ENCODE data around the gene CORO1C.

Gene CORO1C

DNA sequence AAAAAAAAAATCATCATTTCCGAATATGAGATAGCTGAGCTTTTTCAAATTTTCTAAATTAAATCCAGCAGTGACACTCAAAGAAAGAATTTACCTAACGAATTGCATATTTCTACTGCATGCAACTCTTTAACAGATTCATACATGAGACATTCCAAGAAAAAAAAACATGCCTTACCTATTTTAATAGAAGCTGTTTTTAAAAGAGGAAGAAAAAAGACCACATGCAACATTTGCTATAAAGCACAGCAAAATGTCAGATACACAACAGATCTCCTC, 18.5 kb downstream of the CORO1C start:
- TF ChIP-seq, protein P1, sequence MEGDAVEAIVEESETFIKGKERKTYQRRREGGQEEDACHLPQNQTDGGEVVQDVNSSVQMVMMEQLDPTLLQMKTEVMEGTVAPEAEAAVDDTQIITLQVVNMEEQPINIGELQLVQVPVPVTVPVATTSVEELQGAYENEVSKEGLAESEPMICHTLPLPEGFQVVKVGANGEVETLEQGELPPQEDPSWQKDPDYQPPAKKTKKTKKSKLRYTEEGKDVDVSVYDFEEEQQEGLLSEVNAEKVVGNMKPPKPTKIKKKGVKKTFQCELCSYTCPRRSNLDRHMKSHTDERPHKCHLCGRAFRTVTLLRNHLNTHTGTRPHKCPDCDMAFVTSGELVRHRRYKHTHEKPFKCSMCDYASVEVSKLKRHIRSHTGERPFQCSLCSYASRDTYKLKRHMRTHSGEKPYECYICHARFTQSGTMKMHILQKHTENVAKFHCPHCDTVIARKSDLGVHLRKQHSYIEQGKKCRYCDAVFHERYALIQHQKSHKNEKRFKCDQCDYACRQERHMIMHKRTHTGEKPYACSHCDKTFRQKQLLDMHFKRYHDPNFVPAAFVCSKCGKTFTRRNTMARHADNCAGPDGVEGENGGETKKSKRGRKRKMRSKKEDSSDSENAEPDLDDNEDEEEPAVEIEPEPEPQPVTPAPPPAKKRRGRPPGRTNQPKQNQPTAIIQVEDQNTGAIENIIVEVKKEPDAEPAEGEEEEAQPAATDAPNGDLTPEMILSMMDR (conservative IDR thresholded peaks at IDR 0.05): no peak
- H3K27ac ChIP-seq: no peak overlapping the region

- no peak overlapping the region for H3K27ac ChIP-seq
- TF ChIP-seq, protein P1 (conservative IDR thresholded peaks at IDR 0.05): no peak
These were observed 19.0 kb downstream of the CORO1C start for GRCh38 chr12:108712165-108712924.

DNA sequence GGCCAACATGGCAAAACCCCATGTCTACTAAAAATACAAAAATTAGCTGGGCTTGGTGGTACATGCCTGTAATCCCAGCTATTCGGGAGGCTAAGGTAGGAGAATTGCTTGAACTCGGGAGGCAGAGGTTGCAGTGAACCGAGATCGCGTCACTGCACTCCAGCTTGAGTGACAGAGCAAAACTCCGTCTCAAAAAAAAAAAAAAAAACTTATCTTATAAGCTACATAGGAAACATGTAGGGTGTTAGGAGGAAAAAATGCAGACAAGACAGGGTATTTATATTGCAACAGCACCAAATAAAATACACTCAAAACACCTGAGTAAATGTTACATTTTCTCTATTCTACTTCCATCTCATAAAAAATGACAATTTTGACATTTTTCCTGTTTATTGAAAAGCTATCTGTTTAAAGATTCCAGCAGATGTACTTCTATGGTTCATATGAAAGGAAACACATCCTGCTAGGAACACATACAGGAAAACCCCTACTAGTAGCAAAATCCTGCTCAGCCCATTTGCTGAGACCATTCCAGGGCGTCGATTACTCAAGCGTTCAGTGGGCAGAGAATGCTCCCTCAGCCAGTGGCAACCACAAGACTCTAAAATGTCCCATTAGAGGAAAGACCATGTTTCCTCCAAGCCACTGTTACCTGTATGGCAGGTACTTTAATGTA, 19.7 kb downstream of the CORO1C start:
- TF ChIP-seq, protein P1 (conservative IDR thresholded peaks at IDR 0.05): no peak
- no peak overlapping the region for H3K27ac ChIP-seq

- TF ChIP-seq, protein P1 (conservative IDR thresholded peaks at IDR 0.05): no peak
- H3K27ac ChIP-seq: no peak overlapping the region
These were observed 21.6 kb downstream of the CORO1C start for GRCh38 chr12:108709697-108710096.

GRCh38 chr12:108704527-108704926, 26.8 kb downstream of the CORO1C start:
- TF ChIP-seq, protein P1 (conservative IDR thresholded peaks at IDR 0.05): no peak
- H3K27ac ChIP-seq: peak overlapping the region; percentile 3; the same call in 1 of the 2 replicates

DNA sequence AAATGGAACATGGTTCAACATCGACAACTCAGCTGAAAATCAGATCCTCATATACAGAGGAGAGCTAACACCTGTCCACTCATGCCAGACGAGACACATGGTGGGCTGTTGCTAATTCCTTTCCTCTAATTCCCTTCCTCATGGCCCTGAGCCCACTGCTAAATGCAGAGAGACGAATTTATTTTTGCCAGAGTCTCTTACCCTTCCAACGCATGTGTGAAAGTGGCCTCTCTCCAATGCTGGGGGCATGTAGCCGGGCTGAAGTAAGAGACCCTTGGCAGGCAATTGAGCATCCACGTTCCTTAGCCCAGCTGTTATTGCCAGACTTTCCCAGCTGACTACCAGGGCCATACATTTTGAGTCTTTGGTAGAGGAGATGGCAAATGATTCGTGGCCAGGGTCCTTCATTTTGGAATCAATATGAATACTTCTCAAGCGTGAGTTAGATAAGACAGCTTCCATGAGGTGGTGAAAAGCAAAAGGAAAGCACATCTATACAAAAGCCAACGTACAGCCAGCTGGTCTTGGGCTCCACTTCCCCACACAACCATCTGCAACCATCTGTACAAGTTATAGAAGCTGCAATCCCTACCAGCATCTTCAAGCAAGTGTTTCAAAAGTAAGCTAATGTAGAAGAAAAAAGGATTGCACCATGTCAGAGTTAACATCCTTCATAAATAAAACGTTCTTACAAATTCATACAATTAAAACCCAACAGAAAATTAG, 28.6 kb downstream of the CORO1C start:
- peak overlapping the region; percentile 62 for H3K27ac ChIP-seq
- TF ChIP-seq, protein P1 (conservative IDR thresholded peaks at IDR 0.05): no peak

- H3K27ac ChIP-seq: peak overlapping the region; percentile 62
- TF ChIP-seq, protein P1 (conservative IDR thresholded peaks at IDR 0.05): no peak
These were observed 29.4 kb downstream of the CORO1C start for GRCh38 chr12:108701779-108702441.
